ENCODE results near the gene SPINT3. TPM values are rescaled to one million over a fixed set of nuclear protein-coding genes. Genes with fewer than 3 reads are reported as not detected.

Gene SPINT3
- total RNA-seq, 4 donors from 2014 or later, result not detected

GRCh38 chr20:45502561-45502960 is 12.9 kb downstream of the SPINT3 start:
- H3K27me3 ChIP-seq, result peaks cover 0 to 87% (median 0%) of the 10 kb centered on the region in 4 donors
- H3K4me3 ChIP-seq, result no peak overlapping the region
- H3K36me3 ChIP-seq, result no peaks in the 10 kb centered on the region
- 50 to 56% methylated on average over 1 of the region's 1 CpG for WGBS, 2 donors
- TF ChIP-seq CTCF (IDR thresholded peaks at IDR 0.05), result no peak
- no peak for TF ChIP-seq POLR2A (IDR thresholded peaks at IDR 0.05)
- DNase-seq, result no peak
- no peaks in the 10 kb centered on the region for H3K9me3 ChIP-seq
- intact Hi-C loops (cut with DNase I), result no loop called here
- no peak overlapping the region for H3K27ac ChIP-seq
- H3K4me1 ChIP-seq, result no peaks in the 10 kb centered on the region

- no peak for DNase-seq
- Histone ChIP-seq H3K27ac (no peak overlapping the region), H3K4me3 (no peak overlapping the region), H3K36me3 (no peaks in the 10 kb centered on the region), H3K27me3 (peaks cover 0 to 95% (median 0%) of the 10 kb centered on the region in 4 donors), H3K4me1 (no peaks in the 10 kb centered on the region), H3K9me3 (no peaks in the 10 kb centered on the region)
- WGBS, 2 donors, result 64% methylated on average over 1 of the region's 1 CpG
- intact Hi-C loops (cut with DNase I), result no loop called here
- TF ChIP-seq POLR2A (IDR thresholded peaks at IDR 0.05) (no peak), CTCF (IDR thresholded peaks at IDR 0.05) (no peak)
These were observed 13.8 kb downstream of the SPINT3 start for GRCh38 chr20:45501600-45501999.

GRCh38 chr20:45500022-45500421 is 15.4 kb downstream of the SPINT3 start:
- Histone ChIP-seq H3K4me1 (no peaks in the 10 kb centered on the region), H3K27me3 (peaks cover 0 to 96% (median 0%) of the 10 kb centered on the region in 4 donors), H3K9me3 (no peaks in the 10 kb centered on the region), H3K4me3 (no peak overlapping the region), H3K27ac (no peak overlapping the region), H3K36me3 (no peaks in the 10 kb centered on the region)
- WGBS, 2 donors, result 55 to 79% methylated on average over 3 to 5 of the region's 6 CpGs
- no peak for DNase-seq
- TF ChIP-seq CTCF (IDR thresholded peaks at IDR 0.05), result no peak
- intact Hi-C loops (cut with DNase I), result no loop called here

- no peak for DNase-seq
- H3K36me3 ChIP-seq, result no peaks in the 10 kb centered on the region
- TF ChIP-seq POLR2A (IDR thresholded peaks at IDR 0.05), result no peak
- TF ChIP-seq CTCF (IDR thresholded peaks at IDR 0.05), result no peak
- WGBS, 2 donors, result 82 to 90% methylated on average over 2 of the region's 3 CpGs
- no peak overlapping the region for H3K4me3 ChIP-seq
- no peaks in the 10 kb centered on the region for H3K4me1 ChIP-seq
- no peaks in the 10 kb centered on the region for H3K9me3 ChIP-seq
- intact Hi-C loops (cut with DNase I), result no loop called here
- H3K27ac ChIP-seq, result no peak overlapping the region
- peaks cover 0 to 82% (median 0%) of the 10 kb centered on the region in 4 donors for H3K27me3 ChIP-seq
These were observed 17.4 kb downstream of the SPINT3 start for GRCh38 chr20:45497971-45498494.

GRCh38 chr20:45496166-45496565 is 19.3 kb downstream of the SPINT3 start:
- Histone ChIP-seq H3K27ac (no peak overlapping the region), H3K36me3 (no peaks in the 10 kb centered on the region), H3K4me3 (no peak overlapping the region), H3K27me3 (peaks cover 0 to 79% (median 0%) of the 10 kb centered on the region in 4 donors), H3K4me1 (no peaks in the 10 kb centered on the region), H3K9me3 (no peaks in the 10 kb centered on the region)
- intact Hi-C loops (cut with DNase I), result no loop called here
- WGBS, 2 donors, result 72 to 78% methylated on average over 3 of the region's 3 CpGs
- DNase-seq, result no peak
- no peak for TF ChIP-seq POLR2A (IDR thresholded peaks at IDR 0.05)
- TF ChIP-seq CTCF (IDR thresholded peaks at IDR 0.05), result no peak
